ENCODE data around the gene VWA5B1.

The VWA5B1 gene

GRCh38 chr1:20343149-20343937 lies 52.7 kb downstream of the VWA5B1 start:
- H3K27ac Mint-ChIP-seq = peak overlapping the region; percentile 3
- H3K4me3 Mint-ChIP-seq = peak overlapping the region; percentile 62
- peaks cover 33% of the 10 kb centered on the region for H3K27me3 Mint-ChIP-seq
- H3K9me3 Mint-ChIP-seq = peaks cover 9% of the 10 kb centered on the region
- peak; percentile 71 for ATAC-seq
- no peaks in the 10 kb centered on the region for H3K36me3 Mint-ChIP-seq
- H3K4me1 Mint-ChIP-seq = peaks cover 8% of the 10 kb centered on the region

GRCh38 chr1:20343938-20344302 lies 53.2 kb downstream of the VWA5B1 start:
- Mint-ChIP-seq H3K4me1 (peaks cover 8% of the 10 kb centered on the region), H3K4me3 (peak overlapping the region; percentile 62), H3K9me3 (peaks cover 9% of the 10 kb centered on the region), H3K27me3 (peaks cover 33% of the 10 kb centered on the region), H3K36me3 (no peaks in the 10 kb centered on the region), H3K27ac (peak overlapping the region; percentile 3)
- ATAC-seq = no peak

- Mint-ChIP-seq H3K27me3 (peaks cover 33% of the 10 kb centered on the region), H3K4me1 (peaks cover 8% of the 10 kb centered on the region), H3K9me3 (peaks cover 9% of the 10 kb centered on the region), H3K27ac (no peak overlapping the region), H3K36me3 (no peaks in the 10 kb centered on the region), H3K4me3 (no peak overlapping the region)
- no peak for ATAC-seq
Observed at GRCh38 chr1:20344738-20345137, 54.1 kb downstream of the VWA5B1 start.

- no peak for ATAC-seq
- Mint-ChIP-seq H3K27ac (no peak overlapping the region), H3K4me1 (peaks cover 8% of the 10 kb centered on the region)
Observed at GRCh38 chr1:20345419-20345818, 54.7 kb downstream of the VWA5B1 start.

GRCh38 chr1:20346433-20346832 lies 55.8 kb downstream of the VWA5B1 start:
- Mint-ChIP-seq H3K27me3 (peaks cover 43% of the 10 kb centered on the region), H3K36me3 (no peaks in the 10 kb centered on the region), H3K9me3 (peaks cover 9% of the 10 kb centered on the region), H3K4me3 (no peak overlapping the region), H3K27ac (no peak overlapping the region), H3K4me1 (peaks cover 8% of the 10 kb centered on the region)
- ATAC-seq = no peak

More at GRCh38 chr1:20345419-20345818, 54.7 kb downstream of the VWA5B1 start:
- H3K4me3 Mint-ChIP-seq = no peak overlapping the region
- H3K9me3 Mint-ChIP-seq = peaks cover 9% of the 10 kb centered on the region
- no peaks in the 10 kb centered on the region for H3K36me3 Mint-ChIP-seq
- H3K27me3 Mint-ChIP-seq = peaks cover 35% of the 10 kb centered on the region

- Mint-ChIP-seq H3K9me3 (peaks cover 9% of the 10 kb centered on the region), H3K4me1 (peaks cover 8% of the 10 kb centered on the region)
- no peak for ATAC-seq
Observed at GRCh38 chr1:20347699-20348098, 57.0 kb downstream of the VWA5B1 start.

GRCh38 chr1:20348326-20348915 lies 57.7 kb downstream of the VWA5B1 start:
- H3K27ac Mint-ChIP-seq = no peak overlapping the region
- H3K9me3 Mint-ChIP-seq = peaks cover 9% of the 10 kb centered on the region
- peaks cover 8% of the 10 kb centered on the region for H3K4me1 Mint-ChIP-seq
- no peak overlapping the region for H3K4me3 Mint-ChIP-seq
- H3K27me3 Mint-ChIP-seq = peaks cover 56% of the 10 kb centered on the region
- ATAC-seq = no peak
- H3K36me3 Mint-ChIP-seq = no peaks in the 10 kb centered on the region

More at GRCh38 chr1:20347699-20348098, 57.0 kb downstream of the VWA5B1 start:
- no peak overlapping the region for H3K27ac Mint-ChIP-seq
- peaks cover 49% of the 10 kb centered on the region for H3K27me3 Mint-ChIP-seq
- no peaks in the 10 kb centered on the region for H3K36me3 Mint-ChIP-seq
- no peak overlapping the region for H3K4me3 Mint-ChIP-seq

GRCh38 chr1:20349561-20349960 lies 58.9 kb downstream of the VWA5B1 start:
- H3K36me3 Mint-ChIP-seq = no peaks in the 10 kb centered on the region
- H3K27ac Mint-ChIP-seq = no peak overlapping the region
- no peak for ATAC-seq

GRCh38 chr1:20349971-20350370 lies 59.3 kb downstream of the VWA5B1 start:
- H3K36me3 Mint-ChIP-seq = no peaks in the 10 kb centered on the region
- H3K27ac Mint-ChIP-seq = no peak overlapping the region
- no peaks in the 10 kb centered on the region for H3K4me1 Mint-ChIP-seq
- peaks cover 57% of the 10 kb centered on the region for H3K27me3 Mint-ChIP-seq
- H3K4me3 Mint-ChIP-seq = no peak overlapping the region
- H3K9me3 Mint-ChIP-seq = peaks cover 9% of the 10 kb centered on the region
- no peak for ATAC-seq

More at GRCh38 chr1:20349561-20349960, 58.9 kb downstream of the VWA5B1 start:
- Mint-ChIP-seq H3K4me3 (no peak overlapping the region), H3K27me3 (peaks cover 57% of the 10 kb centered on the region), H3K9me3 (peaks cover 9% of the 10 kb centered on the region), H3K4me1 (no peaks in the 10 kb centered on the region)

- Mint-ChIP-seq H3K27ac (no peak overlapping the region), H3K4me3 (no peak overlapping the region), H3K9me3 (peaks cover 9% of the 10 kb centered on the region), H3K4me1 (no peaks in the 10 kb centered on the region), H3K27me3 (peaks cover 53% of the 10 kb centered on the region), H3K36me3 (no peaks in the 10 kb centered on the region)
- ATAC-seq = no peak
Observed at GRCh38 chr1:20350421-20350820, 59.7 kb downstream of the VWA5B1 start.

- H3K27me3 Mint-ChIP-seq = peaks cover 42% of the 10 kb centered on the region
- ATAC-seq = no peak
- no peaks in the 10 kb centered on the region for H3K36me3 Mint-ChIP-seq
- no peaks in the 10 kb centered on the region for H3K4me1 Mint-ChIP-seq
- peaks cover 3% of the 10 kb centered on the region for H3K9me3 Mint-ChIP-seq
- H3K27ac Mint-ChIP-seq = no peak overlapping the region
- no peak overlapping the region for H3K4me3 Mint-ChIP-seq
Observed at GRCh38 chr1:20351911-20352701, 61.4 kb downstream of the VWA5B1 start.

- peaks cover 48% of the 10 kb centered on the region for H3K27me3 Mint-ChIP-seq
- ATAC-seq = no peak
- no peak overlapping the region for H3K4me3 Mint-ChIP-seq
- no peaks in the 10 kb centered on the region for H3K9me3 Mint-ChIP-seq
- H3K36me3 Mint-ChIP-seq = no peaks in the 10 kb centered on the region
- H3K27ac Mint-ChIP-seq = no peak overlapping the region
- peaks cover 1% of the 10 kb centered on the region for H3K4me1 Mint-ChIP-seq
Observed at GRCh38 chr1:20353836-20354235, 63.2 kb downstream of the VWA5B1 start.

- Mint-ChIP-seq H3K36me3 (no peaks in the 10 kb centered on the region), H3K27me3 (peaks cover 56% of the 10 kb centered on the region), H3K4me1 (peaks cover 9% of the 10 kb centered on the region), H3K9me3 (no peaks in the 10 kb centered on the region), H3K4me3 (no peak overlapping the region), H3K27ac (no peak overlapping the region)
- ATAC-seq = no peak
Observed at GRCh38 chr1:20354610-20355009, 63.9 kb downstream of the VWA5B1 start.

- Mint-ChIP-seq H3K27ac (no peak overlapping the region), H3K9me3 (no peaks in the 10 kb centered on the region), H3K27me3 (peaks cover 62% of the 10 kb centered on the region), H3K4me3 (no peak overlapping the region), H3K4me1 (peaks cover 14% of the 10 kb centered on the region), H3K36me3 (no peaks in the 10 kb centered on the region)
- no peak for ATAC-seq
Observed at GRCh38 chr1:20355101-20355827, 64.6 kb downstream of the VWA5B1 start.
